K562 (cell line): ENCODE data around the gene PHYKPL. TPM values are rescaled to one million over a fixed set of nuclear protein-coding genes. Genes with fewer than 3 reads are reported as not detected.

ENCODE experiments used
- ARID3B ChIP-seq: fragments of 250-450 bp; sonication (Bioruptor Pico); IDR thresholded peaks from 2 replicates; pipeline ENCODE4 v1.4.0; 2020; ENCODE audit warnings: borderline replicate concordance
- E2F5 ChIP-seq: sonication (generic); formaldehyde crosslinking; IDR thresholded peaks from 2 replicates; pipeline ENCODE4 v1.8.0; 2022; ENCODE audit warnings: mild to moderate bottlenecking, missing genetic modification reagents
- IRF2 ChIP-seq: sonication (generic); formaldehyde crosslinking; IDR thresholded peaks from 2 replicates; pipeline ENCODE4 v1.8.1; 2022; ENCODE audit warnings: mild to moderate bottlenecking, missing genetic modification reagents
- PHF21A ChIP-seq: fragments of 450-650 bp; IDR thresholded peaks from 2 replicates; pipeline ENCODE4 v1.6.1; 2017; ENCODE audit warnings: low read depth, borderline replicate concordance
- POLR2A ChIP-seq: fragments of 450-650 bp; conservative IDR thresholded peaks from 2 replicates; pipeline ENCODE4 v1.6.1; 2016
- PRMT5 ChIP-seq: sonication (generic); formaldehyde crosslinking; IDR thresholded peaks from 2 replicates; pipeline ENCODE4 v1.5.0; 2020; ENCODE audit warnings: missing genetic modification reagents
- RAD21 ChIP-seq, 2 experiments: fragments of 250-450 bp in 1 of 2; fragments of 450-650 bp in 1 of 2; sonication (Bioruptor Pico) in 1 of 2; formaldehyde crosslinking in 1 of 2; IDR thresholded peaks in 1 of 2; conservative IDR thresholded peaks in 1 of 2; 2 replicates each; pipeline versions ENCODE4 v1.4.0 to v1.8.0; 2020 to 2022; ENCODE audit warnings: mild to moderate bottlenecking in 2 of 2, moderate library complexity in 1 of 2
- SMAD2 ChIP-seq: fragments of 150-350 bp; IDR thresholded peaks from 2 replicates; pipeline ENCODE4 v1.6.1; 2014; ENCODE audit warnings: low read depth, mild to moderate bottlenecking, low read length
- SMARCA4 ChIP-seq: fragments of 450-650 bp; IDR thresholded peaks from 2 replicates; pipeline ENCODE4 v1.6.1; 2016
- STAT5B ChIP-seq: fragments of 250-450 bp; sonication (Bioruptor Pico); IDR thresholded peaks from 2 replicates; pipeline ENCODE4 v1.8.0; 2021; ENCODE audit warnings: mild to moderate bottlenecking, inconsistent platforms
- TAF15 ChIP-seq: fragments of 200-400 bp; formaldehyde crosslinking; IDR thresholded peaks from 2 replicates; pipeline ENCODE4 v1.6.1; 2017; ENCODE audit warnings: mild to moderate bottlenecking, low read depth, low read length, moderate library complexity
- TARDBP ChIP-seq: fragments of 450-650 bp; IDR thresholded peaks from 2 replicates; pipeline ENCODE4 v1.6.1; 2016
- TRIM25 ChIP-seq: fragments of 450-650 bp; IDR thresholded peaks from 2 replicates; pipeline ENCODE4 v1.7.0; 2016; ENCODE audit warnings: borderline replicate concordance
- TSC22D4 ChIP-seq: fragments of 450-650 bp; IDR thresholded peaks from 2 replicates; pipeline ENCODE4 v1.6.1; 2016; ENCODE audit warnings: missing genetic modification characterization, missing biosample characterization, control low read depth
- ZBTB2 ChIP-seq: fragments of 450-650 bp; IDR thresholded peaks from 2 replicates; pipeline ENCODE4 v1.6.1; 2016; ENCODE audit warnings: antibody characterized with exemption
- ZEB2 ChIP-seq: fragments of 450-650 bp; IDR thresholded peaks from 2 replicates; pipeline ENCODE4 v1.6.1; 2016
- ZNF280B ChIP-seq: fragments of 250-450 bp; sonication (Bioruptor Pico); IDR thresholded peaks from 2 replicates; pipeline ENCODE4 v1.5.1; 2021; ENCODE audit warnings: mild to moderate bottlenecking
- ZNF436 ChIP-seq: fragments of 250-450, 450-650 bp; sonication (Bioruptor Pico); formaldehyde crosslinking; IDR thresholded peaks from 2 replicates; pipeline ENCODE4 v1.7.0; 2020; ENCODE audit warnings: mild to moderate bottlenecking
- ZNF511 ChIP-seq: sonication (generic); formaldehyde crosslinking; IDR thresholded peaks from 2 replicates; pipeline ENCODE4 v1.8.0; 2022; ENCODE audit warnings: mild to moderate bottlenecking, missing genetic modification reagents
- ZNF583 ChIP-seq: fragments of 250-450 bp; sonication (Bioruptor Pico); IDR thresholded peaks from 2 replicates; pipeline ENCODE4 v1.4.0; 2020
- ZNF639 ChIP-seq, 2 experiments: fragments of 200-800 bp in 1 of 2; sonication (Bioruptor generic) in 1 of 2; sonication (generic) in 1 of 2; formaldehyde crosslinking in 1 of 2; IDR thresholded peaks in 1 of 2; conservative IDR thresholded peaks in 1 of 2; 2 replicates each; pipeline versions ENCODE4 v1.5.0 to v1.6.1; 2016 to 2020; ENCODE audit warnings: missing compliant biosample characterization in 1 of 2, missing genetic modification characterization in 1 of 2, missing genetic modification reagents in 1 of 2
- polyA plus RNA-seq, 8 experiments: library from polyadenylated mRNA; depleted of rRNA in 4 of 8; stranded (reverse) in 5 of 8; unstranded in 3 of 8; fragments of >200 nt; fragmentation: Nextera tagmentation in 2 of 8; fragmentation: Illumina TruSeq in 1 of 8; extraction: Ambion mirVana in 2 of 8; extraction: Trizol in 1 of 8; gene quantifications; 2 replicates each; pipeline versions ENCODE4 v1.2.1 to v1.2.3, GENCODE V29; 2011 to 2014; ENCODE audit warnings: inconsistent platforms in 1 of 8, missing spikeins in 1 of 8
- total RNA-seq, 7 experiments: library from RNA; depleted of rRNA in 6 of 7; stranded (reverse); fragments of >200 nt in 6 of 7; fragmentation: Illumina TruSeq in 2 of 7; extraction: Trizol in 2 of 7; gene quantifications; 2 replicates each; pipeline versions ENCODE4 v1.2.1 to v1.2.3, GENCODE V29; 2011 to 2021; ENCODE audit warnings: low replicate concordance in 1 of 7

PHYKPL gene
- total and polyA plus RNA-seq, 9 of the 15 experiments (the other 6 are each of a cell fraction or from before 2014, with no cell fraction given): 4.7 to 34.7 (median 18.6) TPM

- TF ChIP-seq E2F5 (CRISPR knock-in tag) (no peak), POLR2A (0 out of 2 replicates have a peak, but pooled peaks have one; percentile 0), RAD21 (CRISPR knock-in tag; conservative IDR thresholded peaks at IDR 0.05 in 1 of 2, IDR thresholded peaks at IDR 0.05 in 1 of 2) (no peak), TAF15 (no peak), STAT5B (CRISPR knock-in tag) (no peak), SMARCA4 (no peak), ZNF511 (CRISPR knock-in tag) (0 out of 2 replicates have a peak, but pooled peaks have one; percentile 9), TSC22D4 (no peak), IRF2 (no peak), ZBTB2 (no peak), TARDBP (no peak), PHF21A (no peak), ZNF639 (CRISPR knock-in tag; conservative IDR thresholded peaks at IDR 0.05 in 1 of 2, IDR thresholded peaks at IDR 0.05 in 1 of 2) (no peak), ZNF583 (no peak), PRMT5 (CRISPR knock-in tag) (no peak), ZNF280B (no peak), ZEB2 (no peak), ZNF436 (CRISPR knock-in tag) (no peak), TRIM25 (no peak), ARID3B (CRISPR knock-in tag) (no peak), SMAD2 (no peak)
Observed at GRCh38 chr5:178205749-178206047, 26.9 kb downstream of the PHYKPL start (continued).
